MM.1S (cell line): ENCODE data around the gene C4orf51.
"Not testable (repeated sequence)": the region's sequence is repeated elsewhere in the genome, so short reads cannot be mapped to it uniquely, and the experiment has no call there.

Experiments used
- DNase-seq: peaks from one replicate; pipeline ENCODE4 v3.0.0-alpha.2; 2015
- H2AFZ ChIP-seq: fragments of 300-600 bp; sonication (generic); 2 replicates; pipeline ENCODE4 v1.6.0; 2016; ENCODE audit warnings: antibody characterized with exemption, low read length
- H3F3A ChIP-seq: fragments of 300-600 bp; sonication (generic); 2 replicates; pipeline ENCODE4 v1.6.1; 2016; ENCODE audit warnings: mild to moderate bottlenecking, antibody characterized with exemption, low read length, moderate library complexity, mixed read lengths; ENCODE audit not compliant: insufficient read depth
- H3K27ac ChIP-seq: fragments of 300-600 bp; sonication (generic); 2 replicates; pipeline ENCODE4 v1.5.1; 2016; ENCODE audit warnings: mild to moderate bottlenecking, low read length
- H3K27me3 ChIP-seq: fragments of 300-600 bp; sonication (generic); replicated peaks from 2 replicates; pipeline ENCODE4 v1.6.0; 2016; ENCODE audit warnings: low read length; ENCODE audit not compliant: insufficient read depth
- H3K36me3 ChIP-seq: fragments of 300-600 bp; sonication (generic); replicated peaks from 2 replicates; pipeline ENCODE4 v1.6.1; 2016; ENCODE audit warnings: mild to moderate bottlenecking, low read length, mixed read lengths; ENCODE audit not compliant: insufficient read depth
- H3K4me1 ChIP-seq: fragments of 300-600 bp; sonication (generic); 2 replicates; pipeline ENCODE4 v1.6.1; 2016; ENCODE audit warnings: low read length, mixed read lengths
- H3K4me2 ChIP-seq: fragments of 300-600 bp; sonication (generic); 2 replicates; pipeline ENCODE4 v1.6.0; 2016; ENCODE audit warnings: low read depth, low read length
- H3K4me3 ChIP-seq: fragments of 300-600 bp; sonication (generic); 2 replicates; pipeline ENCODE4 v1.5.1; 2016; ENCODE audit warnings: low read length, mixed read lengths
- H3K79me2 ChIP-seq: fragments of 300-600 bp; sonication (generic); 2 replicates; pipeline ENCODE4 v1.6.1; 2016; ENCODE audit warnings: mixed run types, low read length, mixed read lengths
- H3K9ac ChIP-seq: fragments of 300-600 bp; sonication (generic); 2 replicates; pipeline ENCODE4 v1.6.1; 2016; ENCODE audit warnings: low read length, mixed read lengths
- H3K9me2 ChIP-seq: fragments of 300-600 bp; sonication (generic); replicated peaks from 2 replicates; pipeline ENCODE4 v1.6.1; 2016; ENCODE audit warnings: mild to moderate bottlenecking, low read length, mixed read lengths; ENCODE audit not compliant: insufficient read depth
- H3K9me3 ChIP-seq: fragments of 300-600 bp; sonication (generic); replicated peaks from 2 replicates; pipeline ENCODE4 v1.6.1; 2016; ENCODE audit warnings: mild to moderate bottlenecking, low read length, mixed read lengths; ENCODE audit not compliant: insufficient read depth
- H4K20me1 ChIP-seq: fragments of 300-600 bp; sonication (generic); 2 replicates; pipeline ENCODE4 v1.6.1; 2016; ENCODE audit warnings: mild to moderate bottlenecking, low read length, moderate library complexity, mixed read lengths; ENCODE audit not compliant: insufficient read depth
- CTCF ChIP-seq: fragments of 300-600 bp; sonication (generic); IDR thresholded peaks from 2 replicates; pipeline ENCODE4 v1.5.1; 2016; ENCODE audit warnings: antibody characterized with exemption, low read length, mixed read lengths
- EZH2 ChIP-seq: fragments of 300-600 bp; sonication (generic); optimal IDR thresholded peaks from 2 replicates; pipeline ENCODE3; 2017; ENCODE audit warnings: low read depth, mild to moderate bottlenecking, antibody characterized with exemption, low read length, mixed read lengths
- EZH2phosphoT487 ChIP-seq: fragments of 300-600 bp; sonication (generic); IDR thresholded peaks from 2 replicates; pipeline ENCODE4 v1.6.1; 2018; ENCODE audit warnings: antibody characterized with exemption, low read length

Gene C4orf51

GRCh38 chr4:145679991-145680455 is at the start of gene C4orf51:
TSS of gene C4orf51 (plus strand) at chr4:145680146. CDS start at chr4:145680204, 58 bp downstream.
- Histone ChIP-seq H3K27ac (no peak within 1 kb of the TSS), H2AFZ (no peak within 1 kb of the TSS), H4K20me1 (no peaks in the 10 kb centered on the region), H3K4me2 (no peak within 1 kb of the TSS), H3K79me2 (no peaks in the 10 kb centered on the region), H3K36me3 (no peaks in the 10 kb centered on the region), H3K9me2 (no peaks in the 10 kb centered on the region), H3K9me3 (no peaks in the 10 kb centered on the region), H3K4me1 (no peaks in the 10 kb centered on the region), H3K4me3 (no peak within 1 kb of the TSS), H3K27me3 (no peaks in the 10 kb centered on the region), H3K9ac (no peak within 1 kb of the TSS), H3F3A (no peaks in the 10 kb centered on the region)
- no peak for DNase-seq
- TF ChIP-seq EZH2phosphoT487 (no peak), CTCF (no peak), EZH2 (no peak)

- TF ChIP-seq EZH2phosphoT487 (no peak), CTCF (no peak), EZH2 (no peak)
- H4K20me1 ChIP-seq = no peaks in the 10 kb centered on the region
- H3K27ac ChIP-seq = peak overlapping the region; percentile 38; the same call in 1 of the 2 replicates
- no peaks in the 10 kb centered on the region for H3K9me3 ChIP-seq
- H3K36me3 ChIP-seq = no peaks in the 10 kb centered on the region
- no peak overlapping the region; the same call in 1 of the 2 replicates for H3K4me2 ChIP-seq
- H3K4me1 ChIP-seq = peaks cover 27% of the 10 kb centered on the region
- no peaks in the 10 kb centered on the region for H3K9me2 ChIP-seq
- H3K9ac ChIP-seq = no peak overlapping the region
- peak; percentile 42 for DNase-seq
- H3F3A ChIP-seq = no peaks in the 10 kb centered on the region
- no peak overlapping the region for H3K4me3 ChIP-seq
- H2AFZ ChIP-seq = peak overlapping the region; percentile 36
- H3K79me2 ChIP-seq = no peaks in the 10 kb centered on the region
- H3K27me3 ChIP-seq = no peaks in the 10 kb centered on the region
Measured at GRCh38 chr4:145635117-145635516, 44.8 kb upstream of the C4orf51 start.

- H3K9me3 ChIP-seq = no peaks in the 10 kb centered on the region
- H3K79me2 ChIP-seq = no peaks in the 10 kb centered on the region
- H4K20me1 ChIP-seq = no peaks in the 10 kb centered on the region
- H3F3A ChIP-seq = no peaks in the 10 kb centered on the region
- H3K4me2 ChIP-seq = no peak overlapping the region; the same call in 1 of the 2 replicates
- H3K36me3 ChIP-seq = no peaks in the 10 kb centered on the region
- H3K9me2 ChIP-seq = no peaks in the 10 kb centered on the region
- TF ChIP-seq EZH2 = no peak
- H3K27ac ChIP-seq = peak overlapping the region; percentile 38; the same call in 1 of the 2 replicates
- no peak overlapping the region for H3K4me3 ChIP-seq
- DNase-seq = no peak
- no peak overlapping the region; the same call in 1 of the 2 replicates for H2AFZ ChIP-seq
- H3K4me1 ChIP-seq = peaks cover 28% of the 10 kb centered on the region
- no peak overlapping the region for H3K9ac ChIP-seq
- H3K27me3 ChIP-seq = no peaks in the 10 kb centered on the region
Measured at GRCh38 chr4:145635630-145636029, 44.3 kb upstream of the C4orf51 start.

- no peaks in the 10 kb centered on the region for H3K79me2 ChIP-seq
- H3K9me3 ChIP-seq = no peaks in the 10 kb centered on the region
- peaks cover 40% of the 10 kb centered on the region for H3K4me1 ChIP-seq
- no peak overlapping the region for H3K4me3 ChIP-seq
- H3F3A ChIP-seq = no peaks in the 10 kb centered on the region
- no peaks in the 10 kb centered on the region for H4K20me1 ChIP-seq
- no peaks in the 10 kb centered on the region for H3K36me3 ChIP-seq
- peak; percentile 68 for DNase-seq
- no peaks in the 10 kb centered on the region for H3K9me2 ChIP-seq
- no peak overlapping the region for H3K9ac ChIP-seq
- no peak overlapping the region for H2AFZ ChIP-seq
- no peak for TF ChIP-seq CTCF
- no peak for TF ChIP-seq EZH2phosphoT487
- TF ChIP-seq EZH2 = no peak
- peak overlapping the region; percentile 55 for H3K4me2 ChIP-seq
- H3K27me3 ChIP-seq = no peaks in the 10 kb centered on the region
- H3K27ac ChIP-seq = peak overlapping the region; percentile 32; the same call in 1 of the 2 replicates
Measured at GRCh38 chr4:145639186-145639698, 40.7 kb upstream of the C4orf51 start.

- H3K4me1 ChIP-seq = peaks cover 33% of the 10 kb centered on the region
- H3K9me3 ChIP-seq, H4K20me1 ChIP-seq, H3K4me2 ChIP-seq, H3K27ac ChIP-seq, DNase-seq, H3K4me3 ChIP-seq, H2AFZ ChIP-seq, H3K9me2 ChIP-seq, H3K27me3 ChIP-seq, H3F3A ChIP-seq, H3K36me3 ChIP-seq, H3K9ac ChIP-seq, H3K79me2 ChIP-seq: not testable (repeated sequence)
Measured at GRCh38 chr4:145640236-145640635, 39.7 kb upstream of the C4orf51 start.
